H9 (cell line): Measurements from ENCODE around the gene KIF1A. TPM values are rescaled to one million over a fixed set of nuclear protein-coding genes. Genes with fewer than 3 reads are reported as not detected.

Source experiments
- DNase-seq: peaks from one replicate; pipeline ENCODE4 v3.0.0-alpha.2; 2017
- H2AFZ ChIP-seq: one replicate; pipeline ENCODE4 v1.6.1; 2013; ENCODE audit warnings: mild to moderate bottlenecking, low read length, control low read depth, moderate library complexity
- H2AK5ac ChIP-seq: 2 replicates; pipeline ENCODE4 v1.6.1; 2013; ENCODE audit warnings: low read length, control low read depth, mixed read lengths; ENCODE audit not compliant: insufficient read length
- H2BK120ac ChIP-seq: one replicate; pipeline ENCODE4 v1.6.1; 2013; ENCODE audit warnings: low read depth, mild to moderate bottlenecking, low read length, control low read depth, inconsistent platforms; ENCODE audit not compliant: poor library complexity, severe bottlenecking
- H2BK12ac ChIP-seq: 2 replicates; pipeline ENCODE4 v1.6.1; 2013; ENCODE audit warnings: low read length, control low read depth, mixed read lengths, low read depth; ENCODE audit not compliant: insufficient read length
- H2BK15ac ChIP-seq: 2 replicates; pipeline ENCODE4 v1.6.1; 2013; ENCODE audit warnings: low read depth, low read length, control low read depth
- H2BK20ac ChIP-seq: one replicate; pipeline ENCODE4 v1.6.1; 2013; ENCODE audit warnings: low read depth, mild to moderate bottlenecking, low read length, control low read depth, inconsistent platforms; ENCODE audit not compliant: poor library complexity, severe bottlenecking
- H2BK5ac ChIP-seq: 2 replicates; pipeline ENCODE4 v1.6.1; 2013; ENCODE audit warnings: low read length, control low read depth, mixed read lengths; ENCODE audit not compliant: insufficient read length
- H3K14ac ChIP-seq: 2 replicates; pipeline ENCODE4 v1.6.1; 2013; ENCODE audit warnings: low read length, control low read depth; ENCODE audit not compliant: insufficient read depth
- H3K18ac ChIP-seq: 2 replicates; pipeline ENCODE4 v1.6.1; 2013; ENCODE audit warnings: low read depth, mild to moderate bottlenecking, mixed read lengths, low read length, control low read depth; ENCODE audit not compliant: insufficient read length
- H3K23ac ChIP-seq: 2 replicates; pipeline ENCODE4 v1.6.1; 2013; ENCODE audit warnings: low read length, control low read depth, mixed read lengths, low read depth; ENCODE audit not compliant: insufficient read length
- H3K23me2 ChIP-seq: 2 replicates; pipeline ENCODE4 v1.6.1; 2013; ENCODE audit warnings: low read depth, mild to moderate bottlenecking, mixed read lengths, low read length, control low read depth; ENCODE audit not compliant: insufficient read length, poor library complexity, severe bottlenecking
- H3K27ac ChIP-seq: 2 replicates; pipeline ENCODE4 v1.5.1; 2013; ENCODE audit warnings: low read length, control low read depth, mixed read lengths, low read depth; ENCODE audit not compliant: insufficient read length
- H3K27me3 ChIP-seq: 2 replicates; pipeline ENCODE4 v1.6.1; 2013; ENCODE audit warnings: low read length, control low read depth, inconsistent platforms; ENCODE audit not compliant: insufficient read depth
- H3K4ac ChIP-seq: 2 replicates; pipeline ENCODE4 v1.6.1; 2013; ENCODE audit warnings: low read depth, mild to moderate bottlenecking, control low read depth, inconsistent platforms, low read length, moderate library complexity
- H3K4me1 ChIP-seq: 2 replicates; pipeline ENCODE4 v1.6.1; 2013; ENCODE audit warnings: low read length, control low read depth, inconsistent platforms; ENCODE audit not compliant: insufficient read depth
- H3K4me2 ChIP-seq: 2 replicates; pipeline ENCODE4 v1.6.1; 2013; ENCODE audit warnings: low read length, control low read depth, mixed read lengths; ENCODE audit not compliant: insufficient read length, insufficient read depth
- H3K56ac ChIP-seq: 2 replicates; pipeline ENCODE4 v1.6.1; 2013; ENCODE audit warnings: low read depth, mild to moderate bottlenecking, mixed read lengths, low read length, control low read depth; ENCODE audit not compliant: insufficient read length
- H3K79me1 ChIP-seq: 2 replicates; pipeline ENCODE4 v1.6.1; 2013; ENCODE audit warnings: low read depth, mild to moderate bottlenecking, moderate library complexity, low read length, control low read depth, inconsistent platforms; ENCODE audit not compliant: insufficient read depth, poor library complexity, severe bottlenecking
- H3K79me2 ChIP-seq: 2 replicates; pipeline ENCODE4 v1.6.1; 2013; ENCODE audit warnings: low read length, control low read depth, inconsistent platforms; ENCODE audit not compliant: insufficient read depth
- H3K9ac ChIP-seq: 2 replicates; pipeline ENCODE4 v1.6.1; 2013; ENCODE audit warnings: low read length, control low read depth, mixed read lengths; ENCODE audit not compliant: insufficient read length; ENCODE audit errors: extremely low read depth
- H3K9me3 ChIP-seq: one replicate; pipeline ENCODE4 v1.6.1; 2013; ENCODE audit warnings: low read depth, low read length, inconsistent platforms; ENCODE audit not compliant: control insufficient read depth
- H3T11ph ChIP-seq: one replicate; pipeline ENCODE4 v1.6.1; 2013; ENCODE audit warnings: mild to moderate bottlenecking, low read length, control low read depth, inconsistent platforms
- H4K20me1 ChIP-seq: one replicate; pipeline ENCODE4 v1.6.1; 2013; ENCODE audit not compliant: control insufficient read depth, insufficient read length, insufficient read depth
- H4K5ac ChIP-seq: 2 replicates; pipeline ENCODE4 v1.6.1; 2013; ENCODE audit warnings: low read depth, mild to moderate bottlenecking, mixed read lengths, low read length, control low read depth; ENCODE audit not compliant: insufficient read length
- H4K8ac ChIP-seq: replicated peaks from 2 replicates; pipeline ENCODE4 v1.6.1; 2013; ENCODE audit warnings: low read length, control low read depth, mixed read lengths, low read depth; ENCODE audit not compliant: insufficient read length
- H4K91ac ChIP-seq: 2 replicates; pipeline ENCODE4 v1.6.1; 2013; ENCODE audit warnings: low read depth, mild to moderate bottlenecking, moderate library complexity, mixed read lengths, low read length, control low read depth; ENCODE audit not compliant: insufficient read length
- H3K27ac Mint-ChIP-seq, 3 experiments: 2 replicates in 2 of 3; 3 replicates in 1 of 3; pipeline ENCODE4 v1.8.0; 2020 to 2021; ENCODE audit warnings: mixed read lengths in 3 of 3, mild to moderate bottlenecking in 1 of 3, moderate library complexity in 1 of 3
- H3K27me3 Mint-ChIP-seq: 2 replicates; pipeline ENCODE4 v1.8.0; 2021; ENCODE audit warnings: low read depth, mild to moderate bottlenecking, moderate library complexity, mixed read lengths
- H3K36me3 Mint-ChIP-seq, 3 experiments: 2 replicates in 2 of 3; 3 replicates in 1 of 3; pipeline ENCODE4 v1.8.0; 2020 to 2021; ENCODE audit warnings: low read depth in 3 of 3, mixed read lengths in 3 of 3; ENCODE audit not compliant: insufficient read depth in 1 of 3
- H3K4me1 Mint-ChIP-seq, 2 experiments: 2 replicates each; pipeline ENCODE4 v1.8.0; 2020; ENCODE audit warnings: mixed read lengths in 2 of 2
- H3K4me3 Mint-ChIP-seq, 2 experiments: 2 replicates in 1 of 2; 3 replicates in 1 of 2; pipeline ENCODE4 v1.8.0; 2020 to 2021; ENCODE audit warnings: mild to moderate bottlenecking in 2 of 2, mixed read lengths in 2 of 2, moderate library complexity in 1 of 2
- H3K9me3 Mint-ChIP-seq, 2 experiments: 2 replicates in 1 of 2; 3 replicates in 1 of 2; pipeline ENCODE4 v1.8.0; 2020; ENCODE audit warnings: mild to moderate bottlenecking in 2 of 2, mixed read lengths in 2 of 2, moderate library complexity in 1 of 2
- CTCF ChIP-seq: fragments of 200-600 bp; sonication (generic); conservative IDR thresholded peaks from 3 replicates; pipeline ENCODE4 v1.8.0; 2021; ENCODE audit warnings: antibody characterized with exemption, mild to moderate bottlenecking
- WGBS: extraction: QIAGEN DNeasy Blood & Tissue Kit; methylation state at CpG from one replicate; pipeline ENCODE4 v1.1.7; 2013; ENCODE audit warnings: missing lambda C conversion rate, low lambda C conversion rate, mixed read lengths; ENCODE audit not compliant: insufficient read length; ENCODE audit errors: extremely low coverage; 5-methylcytosine and 5-hydroxymethylcytosine counted together
- total RNA-seq: library from RNA; stranded (reverse); gene quantifications from 2 replicates; pipeline ENCODE4 v1.2.1, GENCODE V29; 2021

Gene KIF1A
- total RNA-seq, 1 experiment from 2014 or later, result 204 TPM

GRCh38 chr2:240717181-240717641, 102.8 kb downstream of the KIF1A start:
- WGBS, result no CpG with 5 or more reads among the region's 18 CpGs
- no peaks in the 10 kb centered on the region for H3K27me3 ChIP-seq
- peaks cover 5% of the 10 kb centered on the region for H4K20me1 ChIP-seq
- H4K91ac ChIP-seq, result no peak overlapping the region
- H3K4me2 ChIP-seq, result no peak overlapping the region
- H3K56ac ChIP-seq, result no peak overlapping the region
- no peak overlapping the region for H2BK15ac ChIP-seq
- H2BK12ac ChIP-seq, result no peak overlapping the region
- no peaks in the 10 kb centered on the region for H3K79me1 ChIP-seq
- no peak overlapping the region; the same call in 1 of the 2 replicates for H3K14ac ChIP-seq
- no peaks in the 10 kb centered on the region for H3K9me3 Mint-ChIP-seq
- H3K9ac ChIP-seq, result no peak overlapping the region
- no peak overlapping the region for H3K23ac ChIP-seq
- no peak overlapping the region for H3K4ac ChIP-seq
- no peak overlapping the region; a peak in 1 of 7 replicates for H3K27ac Mint-ChIP-seq
- peaks cover 17 to 37% (median 26%) of the 10 kb centered on the region in 3 experiments for H3K36me3 Mint-ChIP-seq
- H3K23me2 ChIP-seq, result no peaks in the 10 kb centered on the region
- no peaks in the 10 kb centered on the region; a peak in 1 of 4 replicates for H3K4me1 Mint-ChIP-seq
- no peak for DNase-seq
- no peak overlapping the region for H3K27ac ChIP-seq
- no peak overlapping the region for H4K8ac ChIP-seq
- no peak for TF ChIP-seq CTCF
- H3K27me3 Mint-ChIP-seq, result peaks cover 2% of the 10 kb centered on the region
- H2BK120ac ChIP-seq, result no peak overlapping the region
- no peak overlapping the region for H2AK5ac ChIP-seq
- no peaks in the 10 kb centered on the region for H3K9me3 ChIP-seq
- H3K18ac ChIP-seq, result no peak overlapping the region
- H3K4me3 Mint-ChIP-seq, result no peak overlapping the region
- H4K5ac ChIP-seq, result no peak overlapping the region
- H2BK20ac ChIP-seq, result no peak overlapping the region
- no peaks in the 10 kb centered on the region for H3K4me1 ChIP-seq
- H3T11ph ChIP-seq, result no peak overlapping the region
- no peak overlapping the region for H2BK5ac ChIP-seq
- no peaks in the 10 kb centered on the region for H3K79me2 ChIP-seq
- no peak overlapping the region for H2AFZ ChIP-seq
